GM12878 (cell line): ENCODE results near the gene TOR2A. TPM values are rescaled to one million over a fixed set of nuclear protein-coding genes. Genes with fewer than 3 reads are reported as not detected.

Experiments used
- ATAC-seq: fragments of 200-7000 bp; cut with Tn5 transposase; 3 replicates; pipeline ENCODE4 v1.9.1; 2020; ENCODE audit warnings: mild to moderate bottlenecking, moderate library complexity
- BruUV-seq: library from RNA; stranded (reverse); fragments of 400-500 nt; replicated peaks from 2 replicates; lab custom pipeline; 2021; lab: Mats Ljungman, UMichigan
- CTCF ChIA-PET: fragments of 300-600 bp; sonication (Branson Sonifier 250); formaldehyde crosslinking; extraction: SDS; loops from one replicate; lab custom pipeline; 2021; ENCODE audit warnings: inconsistent platforms; lab: Yijun Ruan, JAX
- POLR2A ChIA-PET: fragments of 350-600 bp; formaldehyde crosslinking; extraction: SDS; loops from one replicate; lab custom pipeline; 2021; ENCODE audit warnings: inconsistent platforms; lab: Charles Lee
- RAD21 ChIA-PET: fragments of 300-600 bp; sonication (Branson Sonifier 250); formaldehyde crosslinking; loops from one replicate; lab custom pipeline; 2023; ENCODE audit warnings: antibody characterized with exemption; ENCODE audit not compliant: unreplicated experiment; lab: Charles Lee
- SMC1A ChIA-PET: fragments of 300-600 bp; sonication (Branson Sonifier 250); formaldehyde crosslinking; loops from one replicate; lab custom pipeline; 2023; ENCODE audit not compliant: unreplicated experiment, uncharacterized antibody; lab: Charles Lee
- DNase-seq: peaks from one replicate; pipeline ENCODE4 v3.0.0-alpha.2; 2011; ENCODE audit warnings: low read depth, low spot score
- FAIRE-seq: peaks from 3 replicates; lab custom pipeline; 2011; peaks lifted over from hg19 to GRCh38; lab: Jason Lieb, UNC
- H2AFZ ChIP-seq: 2 replicates; pipeline ENCODE4 v1.6.0; 2011; ENCODE audit warnings: low read depth, low read length, control low read depth; ENCODE audit not compliant: control insufficient read depth
- H3K27ac ChIP-seq: 2 replicates; pipeline ENCODE4 v1.5.1; 2011; ENCODE audit warnings: control low read depth; ENCODE audit not compliant: control insufficient read depth, insufficient read depth
- H3K27me3 ChIP-seq, 2 experiments: replicated peaks in 1 of 2; 2 replicates each; pipeline versions ENCODE4 v1.6.0 to v1.6.1; 2011; ENCODE audit warnings: low read length in 1 of 2; ENCODE audit not compliant: control insufficient read depth in 2 of 2, insufficient read depth in 2 of 2
- H3K36me3 ChIP-seq, 2 experiments: 2 replicates each; pipeline ENCODE4 v1.5.1; 2011; ENCODE audit warnings: low read length in 1 of 2; ENCODE audit not compliant: control insufficient read depth in 2 of 2, insufficient read depth in 2 of 2
- H3K4me1 ChIP-seq: 2 replicates; pipeline ENCODE4 v1.6.1; 2011; ENCODE audit warnings: mild to moderate bottlenecking, low read length, moderate library complexity, mixed read lengths; ENCODE audit not compliant: control insufficient read depth, insufficient read depth
- H3K4me2 ChIP-seq: 2 replicates; pipeline ENCODE4 v1.6.0; 2011; ENCODE audit warnings: control low read depth; ENCODE audit not compliant: control insufficient read depth, insufficient read depth
- H3K4me3 ChIP-seq: fragments of 200-600 bp; sonication (generic); 2 replicates; pipeline ENCODE4 v1.5.1; 2016
- H3K79me2 ChIP-seq: 2 replicates; pipeline ENCODE4 v1.6.0; 2011; ENCODE audit warnings: low read length; ENCODE audit not compliant: control insufficient read depth, insufficient read depth
- H3K9ac ChIP-seq: 2 replicates; pipeline ENCODE4 v1.8.0; 2011; ENCODE audit warnings: low read length, control low read depth, mixed read lengths; ENCODE audit not compliant: control insufficient read depth, insufficient read depth
- H3K9me3 ChIP-seq: replicated peaks from 3 replicates; pipeline ENCODE4 v1.5.1; 2011; ENCODE audit warnings: mild to moderate bottlenecking, low read length; ENCODE audit not compliant: control insufficient read depth, insufficient read depth
- H4K20me1 ChIP-seq: 2 replicates; pipeline ENCODE4 v1.6.0; 2011; ENCODE audit not compliant: control insufficient read depth, insufficient read depth
- CBFB ChIP-seq: IDR thresholded peaks from 2 replicates; pipeline ENCODE4 v1.6.1; 2016; ENCODE audit warnings: antibody characterized with exemption, low read depth
- CEBPB ChIP-seq, 2 experiments: fragments of 150-350 bp in 1 of 2; IDR thresholded peaks; 2 replicates each; pipeline ENCODE4 v1.6.1; 2012 to 2014; ENCODE audit warnings: low read depth in 2 of 2, low read length in 2 of 2, borderline replicate concordance in 1 of 2, inconsistent platforms in 1 of 2
- CREM ChIP-seq: IDR thresholded peaks from 2 replicates; pipeline ENCODE4 v1.6.1; 2014; ENCODE audit warnings: antibody characterized with exemption, low read depth
- EED ChIP-seq: sonication (generic); IDR thresholded peaks from 2 replicates; pipeline ENCODE4 v1.6.1; 2016; ENCODE audit warnings: antibody characterized with exemption, low read depth
- PML ChIP-seq: IDR thresholded peaks from 2 replicates; pipeline ENCODE4 v1.6.1; 2012; ENCODE audit warnings: low read length, inconsistent platforms
- TBL1XR1 ChIP-seq: IDR thresholded peaks from 2 replicates; pipeline ENCODE4 v1.6.1; 2012; ENCODE audit warnings: low read depth, low read length, improper control_type of control experiment
- TCF3 ChIP-seq: IDR thresholded peaks from 2 replicates; pipeline ENCODE4 v1.6.1; 2012; ENCODE audit warnings: low read depth, mild to moderate bottlenecking, low read length, borderline replicate concordance; ENCODE audit not compliant: insufficient read depth
- WGBS: methylation state at CpG from one replicate; pipeline ENCODE4 v1.1.6; 2016; ENCODE audit warnings: low lambda C conversion rate; ENCODE audit not compliant: insufficient replicate concordance, insufficient coverage; ENCODE audit errors: missing lambda C conversion rate; 5-methylcytosine and 5-hydroxymethylcytosine counted together
- in situ Hi-C: fragments of 300-500 bp; cut with MboI; formaldehyde crosslinking; loops from 9 replicates; pipeline ENCODE4 v1.14.3; 2018; ENCODE audit warnings: mixed read lengths
- intact Hi-C: fragments of 100-400 bp; cut with micrococcal nuclease; formaldehyde crosslinking; loops from one replicate; pipeline ENCODE4 v1.14.2; 2022; ENCODE audit not compliant: unreplicated experiment
- polyA plus RNA-seq, 11 experiments: library from polyadenylated mRNA; depleted of rRNA in 4 of 11; unstranded in 6 of 11; stranded (reverse) in 5 of 11; fragments of >200 nt; fragmentation: Nextera tagmentation in 4 of 11; fragmentation: Illumina TruSeq in 1 of 11; extraction: Ambion mirVana in 4 of 11; extraction: Trizol in 1 of 11; gene quantifications; 1 replicate in 1 of 11; 2 replicates in 10 of 11; pipeline versions ENCODE4 v1.2.1 to v1.2.3, GENCODE V29; 2011 to 2016; ENCODE audit warnings: inconsistent platforms in 2 of 11, missing spikeins in 2 of 11, low read depth in 1 of 11
- total RNA-seq, 4 experiments: library from RNA; depleted of rRNA in 3 of 4; stranded (reverse); fragments of >200 nt in 3 of 4; fragmentation: Illumina TruSeq in 1 of 4; extraction: Trizol in 1 of 4; gene quantifications; 2 replicates each; pipeline versions ENCODE4 v1.2.1 to v1.2.3, GENCODE V29; 2013 to 2021

TOR2A gene
- total and polyA plus RNA-seq, 10 of the 15 experiments (the other 5 are each of a cell fraction or from before 2014, with no cell fraction given): 0.52 to 23.7 (median 8.5) TPM

GRCh38 chr9:127780126-127780885 is 45.2 kb upstream of the TOR2A start:
- H3K4me2 ChIP-seq: peak overlapping the region; percentile 97; the same call in 1 of the 2 replicates
- no peaks in the 10 kb centered on the region for H3K36me3 ChIP-seq
- in situ Hi-C loops: no loop called here
- DNase-seq: no peak
- H3K27ac ChIP-seq: peak overlapping the region; percentile 93
- no peaks in the 10 kb centered on the region for H3K9me3 ChIP-seq
- TF ChIP-seq CREM: no peak
- no peak for TF ChIP-seq TCF3
- TF ChIP-seq CBFB: no peak
- no peak for TF ChIP-seq TBL1XR1
- TF ChIP-seq EED: no peak
- no peak for TF ChIP-seq CEBPB (IDR thresholded peaks at IDR 0.05; ENCODE audit: borderline replicate concordance in 1 of 2, low read depth in 2 of 2, low read length in 2 of 2)
- no peak for TF ChIP-seq PML
- no peaks in the 10 kb centered on the region for H3K27me3 ChIP-seq
- RAD21 ChIA-PET: interaction anchor here (2.4 kb wide), 1 partner anchor 89 kb away, joined by 10 read pairs; no protein-coding TSS in a partner anchor
- ATAC-seq: no peak
- no TSS peak for BruUV-seq
- FAIRE-seq: no peak
- intact Hi-C loops: loop anchor here (10.0 kb wide), 1 partner anchor 284 kb away; the partner anchor contains the start of genes NAIF1 and SLC25A25
- peaks cover 49% of the 10 kb centered on the region for H3K4me1 ChIP-seq
- H3K9ac ChIP-seq: no peak overlapping the region; the same call in 1 of the 2 replicates
- H2AFZ ChIP-seq: no peak overlapping the region
- no peak overlapping the region for H3K4me3 ChIP-seq
- 88% methylated on average over 20 of the region's 20 CpGs for WGBS
- SMC1A ChIA-PET: interaction anchor here (0.5 to 1.2 kb wide), 4 partner anchors 11 to 126 kb away, joined by 3 to 4 read pairs (median 4); partner anchors contain the start of gene TOR2A
- CTCF ChIA-PET: interaction anchor here (0.6 to 2.6 kb wide), 3 partner anchors 17 to 46 kb away, joined by 3 to 18 read pairs (median 5); partner anchors contain the start of gene TOR2A
- peaks cover 37% of the 10 kb centered on the region for H3K79me2 ChIP-seq
- POLR2A ChIA-PET: interaction anchor here (0.7 to 3.6 kb wide), 4 partner anchors 10 to 555 kb away, joined by 4 to 42 read pairs (median 8); no protein-coding TSS in a partner anchor
- no peaks in the 10 kb centered on the region for H4K20me1 ChIP-seq
